WTC11 (cell line): ENCODE data around the gene TTC8. TPM values are rescaled to one million over a fixed set of nuclear protein-coding genes. Genes with fewer than 3 reads are reported as not detected.
A peak's percentile ranks its signal among the peaks of the same experiment; 100 is the strongest.

Experiments
- ATAC-seq: fragments of 200-7000 bp; cut with Tn5 transposase; 2 replicates; pipeline ENCODE4 v1.10.0; 2021; ENCODE audit warnings: mild to moderate bottlenecking, moderate library complexity
- CTCF ChIA-PET: fragments of 300-600 bp; sonication (Branson Sonifier 250); formaldehyde crosslinking; loops from one replicate; lab custom pipeline; 2021; ENCODE audit warnings: antibody characterized with exemption; lab: Charles Lee
- POLR2A ChIA-PET: fragments of 350-600 bp; sonication (Branson Sonifier 250); formaldehyde crosslinking; loops from one replicate; lab custom pipeline; 2021; ENCODE audit warnings: antibody characterized with exemption; lab: Charles Lee
- DNase-seq: peaks from one replicate; pipeline ENCODE4 v3.0.0; 2021; ENCODE audit warnings: low spot score
- H3K27ac Mint-ChIP-seq: 2 replicates; pipeline ENCODE4 v1.8.0; 2021; ENCODE audit warnings: mixed read lengths
- H3K27me3 Mint-ChIP-seq: 2 replicates; pipeline ENCODE4 v1.8.0; 2021; ENCODE audit warnings: low read depth, mild to moderate bottlenecking, moderate library complexity, mixed read lengths
- H3K36me3 Mint-ChIP-seq: 2 replicates; pipeline ENCODE4 v1.8.0; 2021; ENCODE audit warnings: mixed read lengths
- H3K4me1 Mint-ChIP-seq: 2 replicates; pipeline ENCODE4 v1.8.0; 2022; ENCODE audit warnings: mixed read lengths
- H3K4me3 Mint-ChIP-seq: 2 replicates; pipeline ENCODE4 v1.8.0; 2021; ENCODE audit warnings: mild to moderate bottlenecking, moderate library complexity, mixed read lengths
- H3K9me3 Mint-ChIP-seq: 2 replicates; pipeline ENCODE4 v1.8.0; 2021; ENCODE audit warnings: mixed read lengths
- E2F1 ChIP-seq: sonication (generic); formaldehyde crosslinking; IDR thresholded peaks from 2 replicates; pipeline ENCODE4 v1.8.0; 2022; ENCODE audit warnings: mild to moderate bottlenecking, missing genetic modification reagents
- EMX1 ChIP-seq: fragments of 250-450 bp; sonication (Bioruptor Pico); IDR thresholded peaks from 2 replicates; pipeline ENCODE4 v1.8.0; 2021; ENCODE audit warnings: mild to moderate bottlenecking
- ERG ChIP-seq: fragments of 250-450 bp; sonication (Bioruptor Pico); IDR thresholded peaks from 2 replicates; pipeline ENCODE4 v1.8.0; 2021; ENCODE audit warnings: mild to moderate bottlenecking
- FOXJ3 ChIP-seq: sonication (generic); formaldehyde crosslinking; IDR thresholded peaks from 2 replicates; pipeline ENCODE4 v1.9.0; 2021; ENCODE audit warnings: missing genetic modification reagents, mild to moderate bottlenecking, borderline replicate concordance
- GRHL2 ChIP-seq: fragments of 250-450 bp; sonication (Bioruptor Pico); IDR thresholded peaks from 2 replicates; pipeline ENCODE4 v1.8.0; 2022; ENCODE audit warnings: mild to moderate bottlenecking, moderate library complexity; ENCODE audit not compliant: insufficient replicate concordance, severe bottlenecking
- GTF2I ChIP-seq: fragments of 250-450 bp; sonication (Bioruptor Pico); conservative IDR thresholded peaks from 2 replicates; pipeline ENCODE4 v1.4.0; 2021; ENCODE audit warnings: mild to moderate bottlenecking
- IRF2 ChIP-seq: sonication (generic); formaldehyde crosslinking; IDR thresholded peaks from 2 replicates; pipeline ENCODE4 v1.8.0; 2022; ENCODE audit warnings: low read depth, missing genetic modification reagents, borderline replicate concordance
- JAZF1 ChIP-seq: fragments of 250-450 bp; sonication (Bioruptor Pico); IDR thresholded peaks from 2 replicates; pipeline ENCODE4 v1.9.0; 2021; ENCODE audit warnings: moderate library complexity, mild to moderate bottlenecking, inconsistent platforms
- JUN ChIP-seq: sonication (generic); formaldehyde crosslinking; IDR thresholded peaks from 2 replicates; pipeline ENCODE4 v1.8.0; 2023; ENCODE audit warnings: mild to moderate bottlenecking, missing genetic modification reagents
- KAT7 ChIP-seq: sonication (generic); formaldehyde crosslinking; IDR thresholded peaks from 2 replicates; pipeline ENCODE4 v1.8.1; 2023; ENCODE audit warnings: missing genetic modification reagents, mild to moderate bottlenecking, borderline replicate concordance
- MAX ChIP-seq: sonication (generic); formaldehyde crosslinking; IDR thresholded peaks from 2 replicates; pipeline ENCODE4 v1.8.0; 2022; ENCODE audit warnings: mild to moderate bottlenecking, missing genetic modification reagents
- NR1H2 ChIP-seq: sonication (generic); formaldehyde crosslinking; IDR thresholded peaks from 2 replicates; pipeline ENCODE4 v1.9.0; 2021; ENCODE audit warnings: mild to moderate bottlenecking, moderate library complexity, missing genetic modification reagents
- OVOL2 ChIP-seq: fragments of 250-450 bp; sonication (Bioruptor Pico); IDR thresholded peaks from 2 replicates; pipeline ENCODE4 v1.9.0; 2021; ENCODE audit warnings: mild to moderate bottlenecking, borderline replicate concordance
- SP1 ChIP-seq: sonication (generic); formaldehyde crosslinking; conservative IDR thresholded peaks from 2 replicates; pipeline ENCODE4 v1.8.1; 2022; ENCODE audit warnings: missing genetic modification reagents
- ZNF396 ChIP-seq: fragments of 250-450 bp; sonication (Bioruptor Pico); IDR thresholded peaks from 2 replicates; pipeline ENCODE4 v1.8.0; 2021; ENCODE audit warnings: mild to moderate bottlenecking, moderate library complexity, borderline replicate concordance
- ZSCAN18 ChIP-seq: fragments of 250-450 bp; sonication (Bioruptor Pico); IDR thresholded peaks from 2 replicates; pipeline ENCODE4 v2.1.2; 2022; ENCODE audit warnings: mild to moderate bottlenecking, moderate library complexity
- total RNA-seq: library from RNA; stranded (reverse); gene quantifications from 3 replicates; pipeline ENCODE4 v1.2.3, GENCODE V29; 2021
- TF ChIP-seq, protein P1 (sequence below): sonication (generic); formaldehyde crosslinking; IDR thresholded peaks from 2 replicates; pipeline ENCODE4 v1.8.1; 2023; ENCODE audit warnings: mild to moderate bottlenecking, moderate library complexity, missing genetic modification reagents
- TF ChIP-seq, protein P2 (sequence below): sonication (generic); formaldehyde crosslinking; conservative IDR thresholded peaks from 2 replicates; pipeline ENCODE4 v1.8.1; 2023; ENCODE audit warnings: mild to moderate bottlenecking, low read depth, missing genetic modification reagents, moderate library complexity
- TF ChIP-seq, protein P3 (sequence below): sonication (generic); formaldehyde crosslinking; IDR thresholded peaks from 2 replicates; pipeline ENCODE4 v1.8.1; 2023; ENCODE audit warnings: mild to moderate bottlenecking, missing genetic modification reagents, moderate library complexity

The TTC8 gene
- total RNA-seq, 1 experiment from 2014 or later = 13.8 TPM

- no peak for DNase-seq
- peaks cover 10% of the 10 kb centered on the region for H3K9me3 Mint-ChIP-seq
- H3K27me3 Mint-ChIP-seq = peaks cover 75% of the 10 kb centered on the region
- ATAC-seq = no peak
- TF ChIP-seq NR1H2 (CRISPR knock-in tag) (no peak), ZNF396 (CRISPR knock-in tag) (no peak), ERG (CRISPR knock-in tag) (no peak), FOXJ3 (CRISPR knock-in tag) (no peak), GTF2I (CRISPR knock-in tag) (no peak), JAZF1 (no peak), EMX1 (no peak), MAX (CRISPR knock-in tag) (no peak), JUN (CRISPR knock-in tag) (no peak), E2F1 (CRISPR knock-in tag) (no peak)
- TF ChIP-seq, protein P1, sequence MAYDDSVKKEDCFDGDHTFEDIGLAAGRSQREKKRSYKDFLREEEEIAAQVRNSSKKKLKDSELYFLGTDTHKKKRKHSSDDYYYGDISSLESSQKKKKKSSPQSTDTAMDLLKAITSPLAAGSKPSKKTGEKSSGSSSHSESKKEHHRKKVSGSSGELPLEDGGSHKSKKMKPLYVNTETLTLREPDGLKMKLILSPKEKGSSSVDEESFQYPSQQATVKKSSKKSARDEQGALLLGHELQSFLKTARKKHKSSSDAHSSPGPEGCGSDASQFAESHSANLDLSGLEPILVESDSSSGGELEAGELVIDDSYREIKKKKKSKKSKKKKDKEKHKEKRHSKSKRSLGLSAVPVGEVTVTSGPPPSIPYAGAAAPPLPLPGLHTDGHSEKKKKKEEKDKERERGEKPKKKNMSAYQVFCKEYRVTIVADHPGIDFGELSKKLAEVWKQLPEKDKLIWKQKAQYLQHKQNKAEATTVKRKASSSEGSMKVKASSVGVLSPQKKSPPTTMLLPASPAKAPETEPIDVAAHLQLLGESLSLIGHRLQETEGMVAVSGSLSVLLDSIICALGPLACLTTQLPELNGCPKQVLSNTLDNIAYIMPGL = no peak
- H3K27ac Mint-ChIP-seq = no peak overlapping the region
- POLR2A ChIA-PET = interaction anchor here (1.2 kb wide), 1 partner anchor 34 kb away, joined by 4 read pairs; the partner anchor contains the start of gene TTC8
- H3K4me3 Mint-ChIP-seq = 0 out of 2 replicates have a peak overlapping the region, but pooled peaks have one; percentile 80
- H3K4me1 Mint-ChIP-seq = no peaks in the 10 kb centered on the region
- CTCF ChIA-PET = no interaction called here
- H3K36me3 Mint-ChIP-seq = no peaks in the 10 kb centered on the region
Observed at GRCh38 chr14:88790501-88791251, 33.8 kb upstream of the TTC8 start.

DNA sequence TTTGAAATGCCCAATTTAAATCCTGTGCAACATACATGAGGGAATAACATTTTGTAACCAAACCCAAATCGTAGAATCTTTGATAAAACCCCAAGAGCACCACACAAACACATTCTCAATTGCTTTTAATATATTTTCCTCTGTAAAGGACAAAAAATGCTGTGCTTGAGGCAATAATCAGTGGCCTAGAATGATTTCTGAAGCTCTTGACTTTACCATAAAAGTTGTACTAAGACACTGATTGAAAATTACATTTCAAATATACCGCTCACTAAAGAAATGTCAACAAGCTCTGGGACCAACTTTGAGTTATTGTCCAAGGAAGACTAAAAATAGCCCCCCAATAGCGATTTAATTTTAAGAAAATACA lies 33.2 kb upstream of the TTC8 start:
- TF ChIP-seq IRF2 (CRISPR knock-in tag) (no peak), KAT7 (CRISPR knock-in tag) (no peak)
- Mint-ChIP-seq H3K4me3 (peak overlapping the region; percentile 80), H3K36me3 (no peaks in the 10 kb centered on the region), H3K27ac (no peak overlapping the region), H3K27me3 (peaks cover 73% of the 10 kb centered on the region), H3K4me1 (no peaks in the 10 kb centered on the region), H3K9me3 (peaks cover 7% of the 10 kb centered on the region)
- CTCF ChIA-PET = no interaction called here
- no peak for DNase-seq
- no peak for ATAC-seq
- POLR2A ChIA-PET = interaction anchor here (1.2 kb wide), 1 partner anchor 33 kb away, joined by 4 read pairs; the partner anchor contains the start of gene TTC8

DNA sequence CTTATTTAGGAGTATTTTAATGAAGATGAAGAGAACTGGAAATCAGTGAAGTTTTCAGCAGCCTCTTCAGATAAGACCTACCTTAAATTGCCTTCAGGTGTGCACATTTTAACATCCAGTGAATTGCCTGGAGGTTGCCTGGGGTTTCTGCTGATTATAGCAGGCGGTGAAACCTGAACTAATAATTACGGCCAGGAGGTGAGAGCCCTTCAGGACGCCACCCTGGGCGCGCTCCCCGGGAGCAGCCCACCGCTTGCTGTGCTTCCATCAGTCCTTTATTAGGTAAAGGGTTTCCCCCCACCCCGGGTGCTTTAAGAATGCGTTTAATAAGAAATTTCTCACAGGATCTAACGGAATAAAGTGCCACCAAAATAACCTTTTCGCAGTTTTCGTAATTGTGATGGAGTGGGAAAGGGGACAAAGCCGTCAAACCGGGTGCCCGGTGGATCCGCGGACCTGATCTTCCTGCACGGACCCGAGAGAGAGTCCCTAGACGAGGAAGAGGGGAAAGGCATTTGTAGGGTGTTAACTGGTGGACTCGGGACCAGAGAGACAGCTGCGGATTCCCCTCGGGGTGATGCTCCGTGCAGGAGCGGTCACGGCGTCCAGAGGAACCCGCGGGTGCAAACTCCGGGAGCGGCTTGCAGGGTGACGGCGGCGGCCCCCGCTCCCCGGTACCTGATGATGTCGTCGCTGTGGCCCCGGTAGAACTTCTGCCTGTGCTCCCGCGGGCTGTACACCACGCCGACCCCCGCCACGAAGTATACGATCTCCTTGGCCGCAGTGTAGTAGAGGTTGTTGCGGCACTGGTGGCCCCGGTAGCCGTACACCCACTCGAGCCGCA lies 32.6 kb upstream of the TTC8 start:
- Mint-ChIP-seq H3K36me3 (no peaks in the 10 kb centered on the region), H3K9me3 (peaks cover 3% of the 10 kb centered on the region), H3K4me3 (peak overlapping the region; percentile 80), H3K27me3 (peaks cover 68% of the 10 kb centered on the region), H3K27ac (no peak overlapping the region), H3K4me1 (no peaks in the 10 kb centered on the region)
- CTCF ChIA-PET = interaction anchor here (0.6 to 1.4 kb wide), 5 partner anchors 33 to 124 kb away, joined by 3 to 6 read pairs (median 3); partner anchors contain the start of gene TTC8
- DNase-seq = peak; percentile 18
- POLR2A ChIA-PET = interaction anchor here (1.2 kb wide), 1 partner anchor 33 kb away, joined by 4 read pairs; the partner anchor contains the start of gene TTC8
- peak; percentile 5; the same call in 1 of the 2 replicates for ATAC-seq
- TF ChIP-seq SP1 (CRISPR knock-in tag) (no peak), GRHL2 (CRISPR knock-in tag) (no peak), MAX (CRISPR knock-in tag) (no peak), OVOL2 (CRISPR knock-in tag) (no peak), ZSCAN18 (CRISPR knock-in tag) (no peak)
- TF ChIP-seq, protein P2, sequence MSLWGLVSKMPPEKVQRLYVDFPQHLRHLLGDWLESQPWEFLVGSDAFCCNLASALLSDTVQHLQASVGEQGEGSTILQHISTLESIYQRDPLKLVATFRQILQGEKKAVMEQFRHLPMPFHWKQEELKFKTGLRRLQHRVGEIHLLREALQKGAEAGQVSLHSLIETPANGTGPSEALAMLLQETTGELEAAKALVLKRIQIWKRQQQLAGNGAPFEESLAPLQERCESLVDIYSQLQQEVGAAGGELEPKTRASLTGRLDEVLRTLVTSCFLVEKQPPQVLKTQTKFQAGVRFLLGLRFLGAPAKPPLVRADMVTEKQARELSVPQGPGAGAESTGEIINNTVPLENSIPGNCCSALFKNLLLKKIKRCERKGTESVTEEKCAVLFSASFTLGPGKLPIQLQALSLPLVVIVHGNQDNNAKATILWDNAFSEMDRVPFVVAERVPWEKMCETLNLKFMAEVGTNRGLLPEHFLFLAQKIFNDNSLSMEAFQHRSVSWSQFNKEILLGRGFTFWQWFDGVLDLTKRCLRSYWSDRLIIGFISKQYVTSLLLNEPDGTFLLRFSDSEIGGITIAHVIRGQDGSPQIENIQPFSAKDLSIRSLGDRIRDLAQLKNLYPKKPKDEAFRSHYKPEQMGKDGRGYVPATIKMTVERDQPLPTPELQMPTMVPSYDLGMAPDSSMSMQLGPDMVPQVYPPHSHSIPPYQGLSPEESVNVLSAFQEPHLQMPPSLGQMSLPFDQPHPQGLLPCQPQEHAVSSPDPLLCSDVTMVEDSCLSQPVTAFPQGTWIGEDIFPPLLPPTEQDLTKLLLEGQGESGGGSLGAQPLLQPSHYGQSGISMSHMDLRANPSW (CRISPR knock-in tag) = no peak
- TF ChIP-seq, protein P3, sequence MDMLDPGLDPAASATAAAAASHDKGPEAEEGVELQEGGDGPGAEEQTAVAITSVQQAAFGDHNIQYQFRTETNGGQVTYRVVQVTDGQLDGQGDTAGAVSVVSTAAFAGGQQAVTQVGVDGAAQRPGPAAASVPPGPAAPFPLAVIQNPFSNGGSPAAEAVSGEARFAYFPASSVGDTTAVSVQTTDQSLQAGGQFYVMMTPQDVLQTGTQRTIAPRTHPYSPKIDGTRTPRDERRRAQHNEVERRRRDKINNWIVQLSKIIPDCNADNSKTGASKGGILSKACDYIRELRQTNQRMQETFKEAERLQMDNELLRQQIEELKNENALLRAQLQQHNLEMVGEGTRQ = no peak
